ENCODE results near the gene PHACTR3.
"Not testable (repeated sequence)": the region's sequence is repeated elsewhere in the genome, so short reads cannot be mapped to it uniquely, and the experiment has no call there.

Gene PHACTR3

DNA sequence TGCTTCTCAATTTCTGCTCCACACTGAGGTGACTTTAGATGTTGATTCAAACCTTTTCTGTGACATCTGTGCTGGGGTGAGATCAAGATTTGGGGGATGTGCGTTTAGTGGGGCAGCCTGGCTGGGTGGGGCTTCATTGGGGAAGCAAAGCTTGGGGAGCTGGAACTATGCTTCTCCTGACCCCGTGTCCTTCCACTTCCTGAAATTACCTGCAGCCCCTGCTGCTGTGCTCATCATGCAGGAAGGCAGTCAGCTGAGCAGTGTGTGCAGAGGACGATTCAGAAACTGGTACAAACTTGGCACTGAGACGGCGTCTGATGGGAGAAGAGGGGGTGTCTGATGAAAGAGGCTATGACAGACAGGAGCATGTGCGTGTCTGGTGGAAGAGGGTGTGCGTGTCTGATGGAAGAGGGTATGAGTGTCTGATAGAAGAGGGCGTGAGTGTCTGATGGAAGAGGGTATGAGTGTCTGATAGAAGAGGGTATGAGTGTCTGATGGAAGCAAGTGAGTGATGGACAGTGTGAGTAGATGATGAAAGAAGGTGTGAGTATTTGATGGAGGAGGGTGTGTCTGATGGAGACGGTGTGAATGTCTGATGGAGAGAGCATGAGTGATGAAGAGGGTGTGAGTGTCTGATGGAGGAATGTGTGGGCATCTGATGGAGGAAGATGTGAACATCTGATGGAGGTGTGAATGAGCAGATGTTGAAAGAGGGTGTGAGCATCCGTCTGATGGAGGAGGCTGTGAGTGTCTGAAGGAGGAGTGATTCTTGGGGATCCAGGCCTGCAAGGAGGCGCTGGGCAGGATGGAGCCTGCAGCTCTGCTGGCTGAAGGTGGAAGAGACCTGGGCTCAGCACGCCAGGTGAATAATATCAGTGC, 225.7 kb downstream of the PHACTR3 start:
- no peak for DNase-seq (ENCODE audit: low read depth)

DNA sequence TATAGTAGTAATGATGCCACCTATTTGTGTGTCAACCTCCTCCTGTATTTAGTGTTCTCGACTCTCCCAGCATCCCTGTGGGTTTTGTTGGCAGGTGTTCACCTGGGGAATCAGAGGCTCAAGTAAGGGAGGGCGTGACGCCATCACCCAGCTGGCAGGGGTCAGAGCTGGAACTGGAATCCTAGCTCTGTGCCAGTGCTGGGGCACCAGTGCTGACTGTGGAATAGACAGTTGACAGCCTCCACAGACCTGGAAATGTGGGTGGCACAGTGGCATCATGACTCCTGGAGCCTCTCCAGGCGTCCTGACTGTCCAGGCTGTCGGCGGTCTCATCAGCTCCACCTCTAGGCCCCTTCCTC, 226.3 kb downstream of the PHACTR3 start:
- DNase-seq (ENCODE audit: low read depth), result no peak

DNA sequence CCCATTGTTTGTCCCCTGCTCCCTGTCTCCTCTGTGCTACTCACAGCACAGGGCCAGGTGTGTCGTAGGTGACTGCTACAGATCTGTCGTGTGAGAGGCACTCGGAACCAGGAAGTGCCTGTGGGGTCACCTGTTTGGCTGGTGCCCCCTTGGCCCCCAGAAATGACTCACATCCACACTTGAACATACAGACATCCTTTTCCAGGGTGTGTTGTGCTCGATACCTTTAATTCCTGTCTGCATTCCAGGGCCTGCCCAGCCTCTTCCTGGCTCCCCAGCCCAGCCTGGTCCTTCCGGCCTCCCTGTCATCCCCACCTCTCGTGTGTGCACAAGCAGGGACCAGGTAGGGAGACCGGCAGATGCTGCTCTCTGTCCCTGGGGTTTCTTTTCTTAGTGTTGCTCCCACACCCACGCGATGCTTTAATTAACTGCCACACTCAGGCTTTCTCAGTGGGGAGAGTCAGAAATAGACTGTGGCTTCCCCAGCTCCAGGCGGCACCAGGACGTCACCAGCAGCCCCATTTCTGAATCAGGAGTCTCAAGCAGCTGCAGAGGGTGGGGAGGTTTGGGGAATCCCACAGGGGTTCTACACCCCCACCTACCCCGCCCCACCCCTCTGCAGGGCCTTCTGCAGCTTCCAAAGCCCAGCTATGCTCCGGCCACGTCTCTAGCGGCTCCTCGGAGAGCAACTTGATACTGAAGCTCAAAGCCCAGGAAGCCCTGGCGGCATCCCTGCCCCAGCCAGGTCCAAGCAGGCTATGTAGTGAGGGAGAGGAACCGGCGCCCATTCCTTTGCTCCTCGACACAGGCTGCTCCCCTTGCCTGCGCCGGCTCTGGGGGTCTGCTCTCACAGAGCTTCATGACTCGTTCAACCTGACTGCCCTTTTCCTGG, 226.9 kb downstream of the PHACTR3 start:
- DNase-seq (ENCODE audit: low read depth), result no peak

DNA sequence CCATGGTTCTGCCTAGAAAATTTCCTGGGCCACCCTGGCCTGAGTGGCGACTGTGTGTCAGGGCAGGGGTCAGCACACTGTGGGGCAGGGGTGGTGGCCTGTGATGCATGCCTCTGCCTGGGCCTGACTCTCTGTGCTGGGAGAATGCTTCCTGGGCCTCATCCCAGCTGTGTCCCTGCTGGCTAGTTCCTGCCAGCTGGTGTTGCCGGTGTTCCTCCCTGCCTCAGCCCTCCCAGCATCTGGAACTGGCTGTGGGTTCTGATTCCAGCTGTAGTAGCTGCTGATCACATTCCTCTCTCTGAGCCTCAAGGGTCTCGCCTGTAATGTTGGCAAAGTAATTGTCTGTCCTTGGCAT, 227.6 kb downstream of the PHACTR3 start:
- no peak for DNase-seq (ENCODE audit: low read depth)

DNA sequence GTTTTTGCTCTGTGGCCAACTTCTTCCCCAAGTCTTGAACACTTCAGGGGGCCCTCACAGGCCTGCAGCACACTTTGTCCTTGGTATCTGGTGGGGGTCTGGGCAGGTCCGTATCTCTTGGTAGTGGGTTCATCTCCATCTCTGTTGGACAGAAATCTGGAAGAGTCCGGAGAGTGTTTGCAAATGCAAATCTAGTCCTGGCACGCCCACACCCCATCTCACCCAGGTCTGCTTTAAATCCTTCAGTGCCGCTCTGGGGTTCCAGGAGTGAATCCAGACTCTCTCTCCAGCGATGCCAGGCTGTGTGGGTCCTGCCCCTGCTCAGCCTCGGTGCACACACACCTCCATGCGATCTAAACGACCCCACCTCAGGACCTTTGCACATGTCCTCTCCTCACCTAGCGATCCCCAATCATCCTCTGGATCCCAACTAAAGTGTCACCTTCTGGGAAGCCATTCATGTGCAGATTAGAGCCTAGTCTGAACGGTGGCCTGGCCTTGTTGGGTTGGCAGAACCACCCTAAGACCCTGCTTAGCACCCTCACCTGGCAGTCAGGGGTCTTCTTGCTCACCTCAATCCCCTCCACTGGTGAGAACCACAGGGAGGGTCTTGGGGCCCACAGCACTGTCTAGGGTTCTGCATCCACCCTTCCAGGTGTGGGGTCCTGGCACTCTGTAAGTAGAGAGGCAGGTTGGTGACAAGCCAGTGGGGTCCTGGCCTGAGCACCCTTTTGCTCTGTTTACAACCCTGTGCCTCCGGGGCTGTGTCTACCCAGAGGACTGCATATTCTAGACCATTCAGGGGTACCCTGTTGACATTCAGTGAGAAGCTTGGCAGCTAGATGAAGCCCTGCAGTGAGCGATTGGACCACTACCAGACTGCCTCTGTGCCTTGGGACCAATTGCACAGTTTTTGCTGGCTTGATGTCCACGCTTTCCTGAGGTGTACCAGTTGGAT, 228.3 kb downstream of the PHACTR3 start:
- DNase-seq (ENCODE audit: low read depth), result no peak

DNA sequence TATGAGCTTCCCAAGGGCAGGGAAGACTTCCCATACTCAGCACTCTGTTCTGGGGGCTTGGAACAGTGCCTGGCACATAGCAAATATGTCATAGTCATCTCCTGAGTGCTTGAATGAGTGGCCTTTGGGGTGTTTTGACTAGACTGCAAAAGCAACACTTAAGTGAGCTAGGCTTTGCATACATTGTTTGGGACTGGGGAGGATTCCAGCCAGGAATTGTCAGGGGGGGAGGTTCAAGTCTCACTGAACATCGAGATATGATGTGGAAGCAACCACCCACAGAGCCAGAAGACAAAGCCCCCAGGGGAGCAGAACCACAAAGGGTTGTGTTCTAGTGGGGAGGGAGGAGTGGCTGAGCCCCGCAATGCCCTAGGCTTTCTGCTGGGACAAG, 230.7 kb downstream of the PHACTR3 start:
- no peak for DNase-seq (ENCODE audit: low read depth)

DNA sequence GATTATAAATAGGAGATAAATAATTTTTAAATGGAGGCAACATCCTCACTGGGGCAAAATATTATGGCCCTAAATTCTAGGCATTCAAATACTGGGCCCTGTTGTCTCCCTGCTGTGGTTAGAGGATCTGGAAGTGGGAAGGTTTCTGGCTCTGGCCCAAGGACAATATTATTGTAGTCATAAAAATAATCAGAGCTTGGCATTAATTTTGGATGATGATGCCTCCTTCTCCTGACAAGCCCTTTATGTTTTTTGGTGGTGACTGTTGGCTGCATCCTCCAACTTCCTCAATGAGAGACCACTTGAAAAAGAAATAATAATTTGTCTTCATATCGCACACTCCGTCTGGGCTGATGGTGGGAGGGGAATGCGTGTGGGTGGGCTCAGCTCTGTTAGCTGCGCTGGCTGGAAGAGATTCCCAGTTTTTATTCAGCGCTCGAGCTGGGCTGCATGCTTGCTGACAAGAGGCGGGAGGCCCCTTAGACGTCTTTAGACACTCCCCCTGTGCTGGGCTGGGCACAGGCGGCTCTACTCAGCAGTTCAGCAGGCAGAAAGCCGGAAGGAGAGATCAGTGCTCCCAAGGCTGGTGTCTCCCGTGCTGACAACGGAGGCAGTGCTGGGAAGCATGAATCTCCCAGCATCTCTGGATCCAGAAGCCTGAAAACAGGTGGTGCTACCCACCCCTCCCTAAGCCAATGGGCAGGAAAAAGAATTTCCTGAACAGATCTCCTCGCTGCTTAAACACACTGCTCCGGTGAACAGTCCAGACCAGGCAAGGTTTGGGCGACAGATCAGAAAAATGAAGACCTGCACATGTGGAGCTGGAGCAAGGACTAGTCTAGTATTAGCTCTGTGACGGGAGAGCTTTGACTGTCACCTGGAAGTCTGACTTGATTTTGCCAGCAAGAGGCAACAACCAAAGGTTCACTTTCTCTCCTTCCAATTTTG, 231.4 kb downstream of the PHACTR3 start:
- no peak for DNase-seq (ENCODE audit: low read depth)

DNA sequence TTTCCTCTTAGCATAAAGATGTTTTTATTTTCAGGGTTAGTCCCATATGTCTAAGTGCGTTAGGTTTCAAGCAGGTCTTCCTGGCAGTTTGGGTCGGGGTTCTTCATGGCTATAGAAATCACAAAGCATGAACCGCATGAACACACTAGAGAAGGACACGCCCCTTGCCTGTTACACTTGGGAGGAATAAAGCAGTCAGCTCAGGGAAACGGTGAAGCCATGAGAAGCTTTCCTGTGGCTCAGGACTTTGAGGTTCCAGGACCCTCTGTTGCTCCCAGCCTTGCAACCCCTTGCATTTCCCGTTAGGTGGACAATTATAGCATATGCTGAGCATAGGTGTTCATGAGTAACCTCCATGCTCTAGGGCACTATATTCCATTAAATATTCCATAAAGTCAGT, 232.4 kb downstream of the PHACTR3 start:
- DNase-seq (ENCODE audit: low read depth), result no peak

DNA sequence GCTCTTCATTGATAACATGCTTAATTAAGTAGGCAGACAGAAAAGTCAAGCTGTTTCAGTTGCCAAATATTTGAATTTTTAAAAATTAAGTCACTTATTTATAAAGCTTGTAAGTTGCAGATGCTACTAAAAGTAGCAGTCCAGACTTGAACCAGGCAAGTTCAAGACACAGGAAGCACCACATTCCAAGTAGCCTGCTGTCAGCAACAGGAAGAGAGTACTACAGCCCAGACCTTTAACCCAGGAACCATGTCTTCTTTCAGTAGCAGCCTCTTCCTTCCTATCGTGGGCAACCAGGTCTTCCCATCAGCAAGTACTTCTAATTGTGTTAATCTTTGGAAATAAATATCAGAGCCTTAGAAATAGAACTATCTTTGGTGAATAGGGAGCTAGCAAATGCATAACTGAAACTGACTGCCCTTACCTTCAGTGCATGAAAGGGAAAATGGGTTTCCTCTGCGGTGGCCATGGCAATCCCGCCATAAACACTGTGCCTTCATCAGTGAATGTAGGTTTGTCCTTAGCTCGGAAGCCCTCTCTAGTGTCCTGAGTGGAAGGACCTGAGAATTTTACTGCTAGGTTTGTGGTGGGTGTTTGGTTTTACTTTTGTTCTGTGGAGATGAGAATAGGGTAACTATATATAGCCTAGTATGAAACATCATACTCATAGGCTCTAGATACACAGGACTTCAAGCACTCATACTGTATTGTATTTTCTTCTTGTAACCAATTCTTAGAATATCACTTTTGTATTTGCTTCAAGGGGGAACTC, 233.5 kb downstream of the PHACTR3 start:
- no peak for DNase-seq (ENCODE audit: low read depth)

DNA sequence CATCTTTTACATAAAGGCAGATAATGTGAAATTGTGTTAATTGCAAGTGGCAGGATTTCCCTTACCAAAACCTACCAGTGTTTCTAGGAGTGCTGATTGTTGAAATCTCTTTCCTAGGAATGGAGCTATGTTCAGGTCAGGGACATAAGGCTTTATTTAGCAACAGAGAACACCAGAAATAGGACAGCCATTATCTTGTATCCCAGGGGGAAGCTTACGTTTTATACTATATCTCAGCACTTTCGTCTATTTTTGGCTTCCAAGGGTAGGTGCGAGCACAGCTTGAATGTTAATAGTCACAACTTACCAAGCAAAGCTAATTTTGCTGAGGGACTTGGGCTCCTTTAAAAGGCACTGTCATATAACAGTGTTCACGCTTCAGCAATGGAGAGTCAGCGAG, 235.1 kb downstream of the PHACTR3 start:
- no peak for DNase-seq (ENCODE audit: low read depth)

DNA sequence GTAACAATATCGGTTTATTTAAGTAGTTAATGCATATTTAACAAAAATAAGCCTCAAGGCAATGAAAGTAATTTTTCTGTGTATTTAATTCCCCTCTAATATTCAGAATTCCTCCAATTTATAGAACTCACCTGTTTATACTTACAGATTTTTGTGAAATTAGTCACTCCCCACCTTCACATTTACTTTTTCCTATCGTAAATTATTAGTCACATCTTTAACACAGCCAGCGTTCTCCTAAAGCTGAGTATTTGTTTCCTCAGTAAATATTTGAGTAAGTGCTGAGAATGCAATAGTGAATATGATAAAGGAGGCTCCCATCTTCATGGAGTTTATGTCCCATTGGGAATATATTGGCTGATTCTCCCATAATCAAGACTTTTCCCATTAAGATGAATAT, 241.1 kb downstream of the PHACTR3 start:
- no peak for DNase-seq (ENCODE audit: low read depth)

DNA sequence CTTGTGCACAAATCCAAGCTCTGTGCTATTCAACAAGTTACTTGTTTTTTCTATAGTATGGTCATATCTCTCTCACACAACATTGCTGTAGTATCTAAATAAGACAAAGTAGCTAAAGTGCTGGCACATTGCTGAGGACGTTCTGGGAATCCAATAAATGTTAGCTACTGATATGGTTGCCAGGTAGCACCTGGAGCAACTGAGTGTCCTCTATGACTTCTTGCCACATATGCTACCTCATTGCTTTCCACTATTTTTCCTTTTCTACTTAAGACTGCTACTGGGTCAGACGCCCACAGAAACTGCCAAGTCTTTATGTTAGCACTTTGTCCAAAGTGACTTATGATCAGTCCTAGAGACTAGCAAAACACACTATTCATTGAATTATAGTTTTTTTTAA, 243.8 kb downstream of the PHACTR3 start:
- DNase-seq (ENCODE audit: low read depth), result no peak

DNA sequence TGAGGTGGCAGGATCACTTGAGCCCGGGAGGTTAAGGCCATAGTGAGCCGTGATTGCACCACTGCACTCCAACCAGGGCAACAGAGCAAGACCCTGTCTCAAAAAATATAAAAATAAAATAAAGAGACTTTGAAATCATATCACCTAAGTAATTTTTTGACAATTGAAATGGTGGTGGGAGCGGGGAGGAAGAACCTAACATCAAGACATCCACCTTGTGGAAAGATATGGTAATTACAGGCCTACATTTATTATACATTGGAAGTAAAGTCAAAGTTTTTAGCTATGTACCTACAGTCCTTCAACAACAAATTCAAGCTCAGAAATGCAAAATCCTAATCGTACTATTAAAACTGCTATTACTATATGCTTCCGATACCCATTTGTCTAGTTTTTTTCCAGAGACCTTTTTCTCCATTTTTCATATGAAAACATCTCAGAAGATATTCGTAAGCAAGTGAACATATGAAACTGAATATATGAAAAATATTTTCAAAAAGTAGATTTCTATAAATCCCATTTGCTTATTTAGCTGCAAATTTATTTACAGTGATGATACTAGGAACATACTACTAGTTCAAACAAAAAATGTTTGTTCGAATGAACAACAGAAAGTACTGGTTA, 245.8 kb downstream of the PHACTR3 start:
- no peak for DNase-seq (ENCODE audit: low read depth)

DNA sequence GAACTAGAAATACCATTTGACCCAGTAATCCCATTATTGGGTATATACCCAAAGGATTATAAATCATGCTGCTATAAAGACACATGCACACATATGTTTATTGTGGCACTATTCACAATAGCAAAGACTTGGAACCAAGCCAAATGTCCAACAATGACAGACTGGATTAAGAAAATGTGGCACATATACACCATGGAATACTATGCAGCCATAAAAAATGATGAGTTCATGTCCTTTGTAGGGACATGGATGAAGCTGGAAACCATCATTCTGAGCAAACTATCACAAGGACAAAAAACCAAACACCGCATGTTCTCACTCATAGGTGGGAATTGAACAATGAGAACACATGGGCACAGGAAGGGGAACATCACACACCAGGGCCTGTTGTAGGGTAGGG, 252.2 kb downstream of the PHACTR3 start:
- not testable (repeated sequence) for DNase-seq (ENCODE audit: low read depth)

DNA sequence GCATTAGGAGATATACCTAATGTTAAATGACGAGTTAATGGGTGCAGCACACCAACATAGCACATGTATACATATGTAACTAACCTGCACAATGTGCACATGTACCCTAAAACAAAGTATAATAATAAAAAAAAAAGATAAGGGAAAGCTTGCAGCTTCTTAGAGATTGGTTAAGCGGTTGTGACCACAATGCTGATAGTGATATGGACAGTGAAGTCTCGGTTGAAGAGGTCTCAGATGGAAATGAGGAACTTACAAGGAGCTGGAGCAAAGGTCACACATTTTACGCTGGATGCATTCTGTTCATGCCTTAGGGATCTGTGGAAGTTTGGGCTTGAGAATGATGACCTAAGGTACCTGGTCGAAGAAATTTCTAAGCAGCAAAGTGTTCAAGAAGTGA, 252.6 kb downstream of the PHACTR3 start:
- DNase-seq (ENCODE audit: low read depth), result not testable (repeated sequence)

DNA sequence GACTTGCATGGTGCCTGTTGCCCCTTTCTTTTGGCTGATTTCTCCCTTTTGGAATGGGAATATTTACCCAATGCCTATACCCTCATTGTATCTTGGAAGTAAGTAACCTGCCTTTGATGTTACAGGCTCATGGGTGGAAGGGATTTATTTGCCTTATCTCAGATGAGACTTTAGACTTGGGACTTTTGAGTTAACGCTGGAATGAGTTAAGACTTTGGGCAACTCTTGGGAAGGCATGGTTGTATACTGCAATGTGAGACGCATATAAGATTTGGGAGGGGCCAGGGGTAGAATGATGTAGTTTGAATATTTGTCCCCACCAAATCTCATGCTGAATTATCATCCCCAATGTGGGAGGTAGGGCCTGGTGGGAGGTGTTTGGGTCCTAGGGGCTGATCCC, 253.6 kb downstream of the PHACTR3 start:
- DNase-seq (ENCODE audit: low read depth), result no peak

DNA sequence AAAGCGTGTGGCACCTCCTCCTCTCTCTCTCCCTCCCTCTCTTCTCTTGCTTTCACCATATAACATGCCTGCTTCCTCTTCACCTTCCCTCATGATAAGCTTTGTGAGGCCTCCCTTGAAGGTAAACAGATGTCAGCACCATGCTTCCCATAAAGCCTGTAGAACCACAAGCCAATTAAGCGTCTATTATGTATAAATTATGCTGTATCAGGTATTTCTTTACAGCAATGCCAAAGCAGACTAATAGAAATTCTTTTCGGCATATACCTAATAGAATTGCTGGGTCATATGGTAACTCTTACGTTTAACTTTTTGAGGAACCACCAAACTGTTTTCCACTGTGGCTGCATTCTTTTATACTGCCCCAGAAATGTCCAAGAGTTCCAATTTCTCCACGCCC, 254.1 kb downstream of the PHACTR3 start:
- no peak for DNase-seq (ENCODE audit: low read depth)

DNA sequence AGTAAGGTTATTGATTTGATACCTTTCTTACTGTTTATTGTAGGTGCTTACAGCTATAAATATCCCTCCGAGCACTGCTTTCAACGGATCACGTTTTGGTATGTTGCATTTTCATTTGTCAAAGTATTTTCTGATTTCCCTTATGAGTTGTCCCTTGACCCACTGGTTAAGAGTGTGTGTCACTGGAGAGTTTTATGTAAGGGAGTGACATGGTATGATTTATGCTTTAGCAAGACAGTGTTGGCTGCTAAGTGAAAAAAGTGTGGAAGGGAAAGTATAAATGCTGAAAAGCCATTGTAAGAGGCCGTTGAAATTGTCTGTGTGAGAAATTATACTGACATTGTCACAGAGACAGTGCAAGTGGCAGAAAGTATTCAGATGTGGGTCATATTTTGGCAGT, 257.1 kb downstream of the PHACTR3 start:
- no peak for DNase-seq (ENCODE audit: low read depth)

DNA sequence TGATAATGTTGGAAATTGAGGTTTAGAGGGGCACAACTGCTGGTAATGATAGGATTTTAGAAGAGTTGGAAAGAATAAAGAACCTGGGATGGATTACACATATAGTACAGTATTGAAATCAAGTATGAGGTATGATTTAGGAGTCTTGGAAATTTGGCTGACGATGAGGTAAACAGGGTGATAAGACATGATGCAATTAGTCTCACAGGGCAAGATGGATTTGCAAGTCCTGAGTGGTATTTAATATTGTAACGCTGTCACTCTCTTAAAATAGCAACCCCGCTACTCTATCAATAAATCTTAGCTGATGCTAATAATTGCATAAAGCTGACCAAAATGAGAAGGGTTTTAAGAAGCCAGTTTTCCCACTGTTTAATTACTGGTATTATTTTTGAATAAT, 258.7 kb downstream of the PHACTR3 start:
- DNase-seq (ENCODE audit: low read depth), result no peak

DNA sequence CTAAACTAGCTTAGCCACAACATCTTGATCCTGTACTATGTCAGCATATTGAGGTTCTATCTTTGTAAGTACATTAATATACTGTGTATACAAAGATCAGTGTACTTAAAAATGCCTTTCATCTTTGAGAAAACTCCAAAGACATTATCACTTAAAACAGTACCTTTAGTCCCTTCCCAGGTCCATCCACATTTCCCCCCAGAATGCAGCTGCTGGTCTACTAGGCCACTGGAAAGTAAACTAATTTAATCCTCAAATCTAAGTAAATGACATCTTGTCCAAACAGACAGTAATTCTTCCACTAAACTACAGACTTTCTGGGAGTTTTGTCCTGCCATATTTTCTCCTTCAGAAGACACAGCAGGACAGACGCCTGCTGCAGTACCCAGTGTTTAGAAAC, 260.4 kb downstream of the PHACTR3 start:
- DNase-seq (ENCODE audit: low read depth), result no peak
